Brain microvascular endothelial cell (primary cell): ENCODE measurements around the gene UTP3.

Experiments
- DNase-seq: peaks from one replicate; pipeline ENCODE4 v3.0.0-alpha.2; 2020
- H3K27ac ChIP-seq: fragments of 250-450 bp; sonication (Bioruptor Pico); 2 replicates; pipeline ENCODE4 v1.5.1; 2020; ENCODE audit warnings: mild to moderate bottlenecking, moderate library complexity
- H3K27me3 ChIP-seq: fragments of 250-450 bp; sonication (Bioruptor Pico); replicated peaks from 2 replicates; pipeline ENCODE4 v1.5.1; 2020; ENCODE audit warnings: mild to moderate bottlenecking
- H3K36me3 ChIP-seq: fragments of 250-450 bp; sonication (Bioruptor Pico); replicated peaks from 2 replicates; pipeline ENCODE4 v1.5.1; 2020; ENCODE audit warnings: mild to moderate bottlenecking
- H3K4me3 ChIP-seq: 2 replicates; pipeline ENCODE4 v1.5.1; 2011; ENCODE audit warnings: low read depth, mild to moderate bottlenecking, control low read depth, low read length, moderate library complexity
- in situ Hi-C: cut with HindIII; loops from 2 replicates; pipeline ENCODE4 v1.10.0; 2017; ENCODE audit warnings: low sequenced_read_pairs, low pct_ligation_motif_present
- TF ChIP-seq, protein P1 (sequence below): IDR thresholded peaks from 2 replicates; pipeline ENCODE4 v1.5.1; 2011; ENCODE audit warnings: low read depth, mild to moderate bottlenecking, moderate library complexity, low read length, control low read depth, inconsistent platforms; ENCODE audit errors: missing control alignments

The UTP3 gene

DNA sequence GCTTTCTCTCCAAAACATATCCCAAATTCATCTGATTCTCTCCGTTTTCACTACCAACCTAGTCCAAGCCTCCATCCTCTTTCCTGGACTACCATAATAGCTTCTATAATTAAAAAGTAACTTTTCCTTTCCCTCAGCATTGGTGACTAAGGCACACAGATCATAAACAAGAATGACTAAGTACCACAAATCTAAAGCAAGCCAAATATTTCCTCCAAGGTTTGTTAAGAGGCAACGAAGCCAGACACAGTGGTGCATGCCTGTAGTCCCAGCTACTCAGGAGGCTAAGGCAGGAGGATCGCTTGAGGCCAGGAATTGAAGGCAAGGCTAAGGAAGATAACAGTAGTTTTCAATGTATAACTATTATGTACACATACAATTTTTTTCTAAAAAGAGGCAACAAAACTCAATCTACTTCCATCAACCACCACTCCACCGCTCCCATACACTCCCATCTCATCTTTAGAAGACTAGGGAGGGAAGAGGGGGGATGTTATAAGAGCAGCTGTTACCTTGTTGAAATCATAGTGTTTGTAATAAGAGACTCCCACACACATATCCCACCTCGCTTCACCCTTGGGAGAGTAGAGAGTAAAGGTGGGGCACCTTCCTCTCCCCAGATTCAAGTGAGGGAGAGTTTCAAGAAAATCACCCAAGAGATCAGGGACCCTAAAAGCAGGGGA, 17.9 kb upstream of the UTP3 start:
- no peak for DNase-seq
- H3K27me3 ChIP-seq, result no peaks in the 10 kb centered on the region
- TF ChIP-seq, protein P1, sequence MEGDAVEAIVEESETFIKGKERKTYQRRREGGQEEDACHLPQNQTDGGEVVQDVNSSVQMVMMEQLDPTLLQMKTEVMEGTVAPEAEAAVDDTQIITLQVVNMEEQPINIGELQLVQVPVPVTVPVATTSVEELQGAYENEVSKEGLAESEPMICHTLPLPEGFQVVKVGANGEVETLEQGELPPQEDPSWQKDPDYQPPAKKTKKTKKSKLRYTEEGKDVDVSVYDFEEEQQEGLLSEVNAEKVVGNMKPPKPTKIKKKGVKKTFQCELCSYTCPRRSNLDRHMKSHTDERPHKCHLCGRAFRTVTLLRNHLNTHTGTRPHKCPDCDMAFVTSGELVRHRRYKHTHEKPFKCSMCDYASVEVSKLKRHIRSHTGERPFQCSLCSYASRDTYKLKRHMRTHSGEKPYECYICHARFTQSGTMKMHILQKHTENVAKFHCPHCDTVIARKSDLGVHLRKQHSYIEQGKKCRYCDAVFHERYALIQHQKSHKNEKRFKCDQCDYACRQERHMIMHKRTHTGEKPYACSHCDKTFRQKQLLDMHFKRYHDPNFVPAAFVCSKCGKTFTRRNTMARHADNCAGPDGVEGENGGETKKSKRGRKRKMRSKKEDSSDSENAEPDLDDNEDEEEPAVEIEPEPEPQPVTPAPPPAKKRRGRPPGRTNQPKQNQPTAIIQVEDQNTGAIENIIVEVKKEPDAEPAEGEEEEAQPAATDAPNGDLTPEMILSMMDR, result no peak
- no peak overlapping the region for H3K27ac ChIP-seq
- H3K36me3 ChIP-seq, result no peaks in the 10 kb centered on the region
- H3K4me3 ChIP-seq, result no peak overlapping the region
- in situ Hi-C loops, result no loop called here

- TF ChIP-seq, protein P1, result no peak
- Histone ChIP-seq H3K27me3 (no peaks in the 10 kb centered on the region), H3K27ac (no peak overlapping the region), H3K4me3 (no peak overlapping the region), H3K36me3 (no peaks in the 10 kb centered on the region)
- in situ Hi-C loops, result no loop called here
- DNase-seq, result no peak
Observed at GRCh38 chr4:70671091-70671490, 17.2 kb upstream of the UTP3 start.

GRCh38 chr4:70674191-70674590, 14.1 kb upstream of the UTP3 start:
- in situ Hi-C loops, result no loop called here
- Histone ChIP-seq H3K4me3 (no peak overlapping the region), H3K27ac (no peak overlapping the region), H3K27me3 (no peaks in the 10 kb centered on the region), H3K36me3 (no peaks in the 10 kb centered on the region)
- no peak for DNase-seq
- TF ChIP-seq, protein P1, result no peak

DNA sequence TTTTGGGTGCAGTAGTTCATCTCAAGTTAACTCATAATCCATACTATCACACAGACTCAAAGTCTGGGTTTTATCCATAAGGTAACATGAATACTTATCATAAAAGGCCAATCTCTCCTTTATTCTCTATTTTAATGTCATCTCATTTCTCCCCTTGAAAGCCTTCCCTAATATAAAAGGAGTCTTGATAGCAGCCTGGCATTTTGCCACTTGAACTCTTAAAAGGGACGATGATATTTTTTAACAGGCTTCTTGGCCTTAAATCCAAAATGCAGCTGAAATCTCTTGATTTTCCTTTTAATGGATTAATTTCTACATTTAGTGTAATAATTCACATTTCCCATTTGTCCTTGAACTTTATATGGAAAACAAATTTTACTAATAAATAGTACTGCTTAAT, 13.6 kb upstream of the UTP3 start:
- in situ Hi-C loops, result no loop called here
- Histone ChIP-seq H3K27ac (no peak overlapping the region), H3K36me3 (no peaks in the 10 kb centered on the region), H3K27me3 (no peaks in the 10 kb centered on the region), H3K4me3 (no peak overlapping the region)
- TF ChIP-seq, protein P1, result no peak
- no peak for DNase-seq

- H3K27me3 ChIP-seq, result no peaks in the 10 kb centered on the region
- TF ChIP-seq, protein P1, result no peak
- in situ Hi-C loops, result no loop called here
- H3K36me3 ChIP-seq, result no peaks in the 10 kb centered on the region
- no peak for DNase-seq
- no peak overlapping the region for H3K4me3 ChIP-seq
- H3K27ac ChIP-seq, result no peak overlapping the region
Observed at GRCh38 chr4:70676554-70677090, 11.7 kb upstream of the UTP3 start.
